PC-3 (cell line): ENCODE measurements around the gene TGFBR3. TPM values are rescaled to one million over a fixed set of nuclear protein-coding genes. Genes with fewer than 3 reads are reported as not detected.

Experiments used
- ATAC-seq: fragments of 200-7000 bp; cut with Tn5 transposase; 2 replicates; pipeline ENCODE4 v1.9.1; 2020; ENCODE audit warnings: mild to moderate bottlenecking, moderate library complexity
- BruUV-seq: library from RNA; stranded (reverse); fragments of 400-500 nt; replicated peaks from 2 replicates; lab custom pipeline; 2021; lab: Mats Ljungman, UMichigan
- CTCF ChIA-PET: fragments of 300-600 bp; sonication (Branson Sonifier 250); formaldehyde crosslinking; loops from one replicate; lab custom pipeline; 2022; ENCODE audit warnings: antibody characterized with exemption; lab: Charles Lee
- POLR2A ChIA-PET: fragments of 300-600 bp; sonication (Branson Sonifier 250); formaldehyde crosslinking; loops from one replicate; lab custom pipeline; 2022; ENCODE audit warnings: antibody characterized with exemption; ENCODE audit not compliant: unreplicated experiment; lab: Charles Lee
- DNase-seq: peaks from one replicate; pipeline ENCODE4 v3.0.0-alpha.2; 2015
- H2AFZ ChIP-seq: fragments of 300-600 bp; sonication (generic); 2 replicates; pipeline ENCODE4 v1.6.0; 2016; ENCODE audit warnings: antibody characterized with exemption, low read length
- H3F3A ChIP-seq: fragments of 300-600 bp; sonication (generic); one replicate; pipeline ENCODE4 v1.6.0; 2017; ENCODE audit warnings: antibody characterized with exemption, low read length, control low read depth, mild to moderate bottlenecking; ENCODE audit not compliant: unreplicated experiment
- H3K27ac ChIP-seq: fragments of 300-600 bp; sonication (generic); 2 replicates; pipeline ENCODE4 v1.5.1; 2016; ENCODE audit warnings: mild to moderate bottlenecking, low read length
- H3K27me3 ChIP-seq: fragments of 300-600 bp; sonication (generic); 2 replicates; pipeline ENCODE4 v1.6.1; 2016; ENCODE audit warnings: low read length, mixed read lengths
- H3K36me3 ChIP-seq: fragments of 300-600 bp; sonication (generic); 2 replicates; pipeline ENCODE4 v1.6.1; 2016; ENCODE audit warnings: low read depth, mixed run types, low read length, mixed read lengths
- H3K4me1 ChIP-seq: fragments of 300-600 bp; sonication (generic); 2 replicates; pipeline ENCODE4 v1.5.1; 2016; ENCODE audit warnings: low read length; ENCODE audit not compliant: insufficient read depth
- H3K4me2 ChIP-seq: fragments of 300-600 bp; sonication (generic); 2 replicates; pipeline ENCODE4 v1.6.0; 2016; ENCODE audit warnings: low read length
- H3K4me3 ChIP-seq: fragments of 300-600 bp; sonication (generic); 2 replicates; pipeline ENCODE4 v1.5.1; 2016; ENCODE audit warnings: mild to moderate bottlenecking, low read length, mixed read lengths
- H3K79me2 ChIP-seq: fragments of 300-600 bp; sonication (generic); 2 replicates; pipeline ENCODE4 v1.6.1; 2017; ENCODE audit warnings: low read length, mixed read lengths
- H3K9ac ChIP-seq: fragments of 300-600 bp; sonication (generic); 2 replicates; pipeline ENCODE4 v1.6.0; 2016; ENCODE audit warnings: mild to moderate bottlenecking, low read length
- H3K9me2 ChIP-seq: fragments of 300-600 bp; sonication (generic); replicated peaks from 2 replicates; pipeline ENCODE4 v1.6.1; 2016; ENCODE audit warnings: mixed run types, low read length, mixed read lengths
- H3K9me3 ChIP-seq: fragments of 300-600 bp; sonication (generic); 2 replicates; pipeline ENCODE4 v1.6.1; 2016; ENCODE audit warnings: low read length, mixed read lengths
- H4K20me1 ChIP-seq: fragments of 300-600 bp; sonication (generic); 2 replicates; pipeline ENCODE4 v1.6.1; 2016; ENCODE audit warnings: low read length, mixed read lengths
- EZH2 ChIP-seq: fragments of 300-600 bp; sonication (generic); IDR thresholded peaks from one replicate; pipeline ENCODE4 v1.6.1; 2017; ENCODE audit warnings: antibody characterized with exemption, mild to moderate bottlenecking, low read length; ENCODE audit not compliant: unreplicated experiment
- EZH2phosphoT487 ChIP-seq: fragments of 300-600 bp; sonication (generic); IDR thresholded peaks from 2 replicates; pipeline ENCODE4 v1.6.1; 2018; ENCODE audit warnings: mild to moderate bottlenecking, antibody characterized with exemption, low read length, borderline replicate concordance
- intact Hi-C: fragments of 100-400 bp; cut with micrococcal nuclease; formaldehyde crosslinking; loops from 2 replicates; pipeline ENCODE4 v1.9.0; 2023
- total RNA-seq: library from RNA; depleted of rRNA; stranded (reverse); fragments of >200 nt; gene quantifications from 2 replicates; pipeline ENCODE4 v1.2.3, GENCODE V29; 2014
- TF ChIP-seq, protein P1 (sequence below): fragments of 300-600 bp; sonication (generic); conservative IDR thresholded peaks from 2 replicates; pipeline ENCODE4 v1.5.1; 2017; ENCODE audit warnings: antibody characterized with exemption, low read depth, mild to moderate bottlenecking, low read length

The TGFBR3 gene
- total RNA-seq, 1 experiment from 2014 or later: 2.8 TPM

DNA sequence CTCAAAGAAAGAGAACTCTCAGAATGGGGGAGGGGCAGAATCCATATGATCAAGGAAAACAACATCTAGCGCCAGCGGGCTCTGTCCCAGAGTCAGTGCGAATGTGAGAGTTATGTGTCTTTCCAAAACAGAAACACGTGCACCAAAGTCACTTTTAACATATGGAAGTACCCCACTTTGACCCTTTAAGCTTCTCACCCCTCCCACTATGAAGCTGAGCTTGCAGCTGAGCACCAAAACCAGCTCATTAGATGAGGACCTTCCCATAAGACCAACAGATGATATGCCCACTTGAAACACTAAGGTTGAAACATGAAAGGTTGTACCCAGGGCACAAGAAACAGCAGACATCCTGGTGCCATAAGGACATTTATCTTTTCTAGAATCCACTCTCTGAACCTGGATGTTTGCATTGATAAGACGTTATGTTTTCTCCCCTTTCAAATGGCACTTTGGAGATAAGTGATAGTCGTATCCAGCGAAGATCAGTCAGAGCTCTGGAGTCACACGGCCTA, 171.0 kb downstream of the TGFBR3 start:
- Histone ChIP-seq H3K36me3 (no peaks in the 10 kb centered on the region), H3K4me2 (no peak overlapping the region), H3K79me2 (no peaks in the 10 kb centered on the region), H3K4me3 (no peak overlapping the region), H3K4me1 (no peaks in the 10 kb centered on the region), H3K27ac (no peak overlapping the region), H3F3A (no peaks in the 10 kb centered on the region), H3K9me2 (no peaks in the 10 kb centered on the region), H4K20me1 (no peaks in the 10 kb centered on the region), H3K9ac (no peak overlapping the region), H3K27me3 (no peaks in the 10 kb centered on the region), H2AFZ (no peak overlapping the region), H3K9me3 (no peaks in the 10 kb centered on the region)
- ATAC-seq (no peak), DNase-seq (no peak)
- BruUV-seq: no TSS peak
- TF ChIP-seq EZH2 (no peak), EZH2phosphoT487 (no peak)
- TF ChIP-seq, protein P1, sequence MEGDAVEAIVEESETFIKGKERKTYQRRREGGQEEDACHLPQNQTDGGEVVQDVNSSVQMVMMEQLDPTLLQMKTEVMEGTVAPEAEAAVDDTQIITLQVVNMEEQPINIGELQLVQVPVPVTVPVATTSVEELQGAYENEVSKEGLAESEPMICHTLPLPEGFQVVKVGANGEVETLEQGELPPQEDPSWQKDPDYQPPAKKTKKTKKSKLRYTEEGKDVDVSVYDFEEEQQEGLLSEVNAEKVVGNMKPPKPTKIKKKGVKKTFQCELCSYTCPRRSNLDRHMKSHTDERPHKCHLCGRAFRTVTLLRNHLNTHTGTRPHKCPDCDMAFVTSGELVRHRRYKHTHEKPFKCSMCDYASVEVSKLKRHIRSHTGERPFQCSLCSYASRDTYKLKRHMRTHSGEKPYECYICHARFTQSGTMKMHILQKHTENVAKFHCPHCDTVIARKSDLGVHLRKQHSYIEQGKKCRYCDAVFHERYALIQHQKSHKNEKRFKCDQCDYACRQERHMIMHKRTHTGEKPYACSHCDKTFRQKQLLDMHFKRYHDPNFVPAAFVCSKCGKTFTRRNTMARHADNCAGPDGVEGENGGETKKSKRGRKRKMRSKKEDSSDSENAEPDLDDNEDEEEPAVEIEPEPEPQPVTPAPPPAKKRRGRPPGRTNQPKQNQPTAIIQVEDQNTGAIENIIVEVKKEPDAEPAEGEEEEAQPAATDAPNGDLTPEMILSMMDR: no peak
- ChIA-PET POLR2A (no interaction called here), CTCF (no interaction called here)
- intact Hi-C loops: no loop called here

- Histone ChIP-seq H3F3A (no peaks in the 10 kb centered on the region), H3K9me3 (no peaks in the 10 kb centered on the region), H3K9ac (no peak overlapping the region), H4K20me1 (no peaks in the 10 kb centered on the region), H3K4me3 (no peak overlapping the region), H2AFZ (no peak overlapping the region), H3K27me3 (no peaks in the 10 kb centered on the region), H3K36me3 (no peaks in the 10 kb centered on the region), H3K9me2 (no peaks in the 10 kb centered on the region), H3K79me2 (no peaks in the 10 kb centered on the region), H3K27ac (no peak overlapping the region), H3K4me2 (no peak overlapping the region), H3K4me1 (no peaks in the 10 kb centered on the region)
- intact Hi-C loops: no loop called here
- no peak for DNase-seq
- ChIA-PET POLR2A (no interaction called here), CTCF (no interaction called here)
- no peak for TF ChIP-seq EZH2phosphoT487
- TF ChIP-seq, protein P1: no peak
- TF ChIP-seq EZH2: no peak
- BruUV-seq: no TSS peak
- no peak for ATAC-seq
These were observed 172.7 kb downstream of the TGFBR3 start for GRCh38 chr1:91712981-91713841.

DNA sequence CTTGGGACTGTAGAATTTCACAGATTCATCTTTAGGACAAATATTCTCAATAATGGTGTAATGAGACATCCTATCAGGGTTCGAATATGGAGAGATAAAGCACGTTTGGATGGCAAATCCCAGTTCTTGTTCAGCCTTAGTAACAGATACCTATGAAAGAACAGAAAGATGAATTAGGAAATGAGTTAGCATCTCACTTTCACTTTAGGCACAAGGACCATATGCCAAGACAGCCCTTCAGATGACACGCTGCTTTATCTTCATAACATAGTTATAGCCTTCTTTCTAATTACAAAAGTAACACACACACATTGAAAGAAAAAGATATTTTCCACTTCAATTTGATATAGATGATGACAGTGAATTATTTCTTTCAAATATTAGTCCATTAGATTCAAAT, 173.6 kb downstream of the TGFBR3 start:
- CTCF ChIA-PET: no interaction called here
- Histone ChIP-seq H3F3A (no peaks in the 10 kb centered on the region), H3K36me3 (no peaks in the 10 kb centered on the region), H3K27me3 (no peaks in the 10 kb centered on the region), H3K4me2 (no peak overlapping the region), H3K4me3 (no peak overlapping the region), H3K9me3 (no peaks in the 10 kb centered on the region), H4K20me1 (no peaks in the 10 kb centered on the region), H2AFZ (no peak overlapping the region), H3K79me2 (no peaks in the 10 kb centered on the region), H3K4me1 (no peaks in the 10 kb centered on the region), H3K9me2 (no peaks in the 10 kb centered on the region), H3K27ac (no peak overlapping the region), H3K9ac (no peak overlapping the region)
- BruUV-seq: no TSS peak
- ATAC-seq: no peak
- intact Hi-C loops: no loop called here
- DNase-seq: no peak
- POLR2A ChIA-PET: no interaction called here
- TF ChIP-seq EZH2 (no peak), EZH2phosphoT487 (no peak)
- TF ChIP-seq, protein P1: no peak
